GM18868 (cell line): ENCODE data around the gene DLL1.
"Not testable (repeated sequence)": the region's sequence is repeated elsewhere in the genome, so short reads cannot be mapped to it uniquely, and the experiment has no call there.

Experiments used
- ATAC-seq: cut with Tn5 transposase; IDR thresholded peaks from one replicate; pipeline ENCODE4 v1.9.1; 2021; ENCODE audit warnings: mild to moderate bottlenecking, moderate library complexity; ENCODE audit not compliant: unreplicated experiment

DLL1 gene

GRCh38 chr6:170269846-170270541 lies 20.9 kb downstream of the DLL1 start:
- no peak for ATAC-seq

- ATAC-seq = no peak
Measured at GRCh38 chr6:170269151-170269845, 21.6 kb downstream of the DLL1 start.

- ATAC-seq = no peak
Measured at GRCh38 chr6:170268216-170269129, 22.4 kb downstream of the DLL1 start.

- no peak for ATAC-seq
Measured at GRCh38 chr6:170267688-170268087, 23.2 kb downstream of the DLL1 start.

GRCh38 chr6:170266061-170266825 lies 24.6 kb downstream of the DLL1 start:
- no peak for ATAC-seq

- no peak for ATAC-seq
Measured at GRCh38 chr6:170265655-170266054, 25.2 kb downstream of the DLL1 start.

GRCh38 chr6:170264644-170265043 lies 26.2 kb downstream of the DLL1 start:
- not testable (repeated sequence) for ATAC-seq

- ATAC-seq = no peak
Measured at GRCh38 chr6:170264086-170264485, 26.8 kb downstream of the DLL1 start.

GRCh38 chr6:170263410-170263809 lies 27.5 kb downstream of the DLL1 start:
- no peak for ATAC-seq

- no peak for ATAC-seq
Measured at GRCh38 chr6:170262489-170263088, 28.3 kb downstream of the DLL1 start.

- ATAC-seq = no peak
Measured at GRCh38 chr6:170261643-170262488, 29.0 kb downstream of the DLL1 start.

GRCh38 chr6:170260686-170261085 lies 30.2 kb downstream of the DLL1 start:
- ATAC-seq = no peak

GRCh38 chr6:170259278-170259677 lies 31.6 kb downstream of the DLL1 start:
- ATAC-seq = no peak

- ATAC-seq = no peak
Measured at GRCh38 chr6:170258407-170258806, 32.5 kb downstream of the DLL1 start.

- no peak for ATAC-seq
Measured at GRCh38 chr6:170257376-170257775, 33.5 kb downstream of the DLL1 start.

GRCh38 chr6:170256641-170257040 lies 34.2 kb downstream of the DLL1 start:
- ATAC-seq = no peak

GRCh38 chr6:170255426-170256125 lies 35.3 kb downstream of the DLL1 start:
- no peak for ATAC-seq

- ATAC-seq = no peak
Measured at GRCh38 chr6:170254315-170255213, 36.3 kb downstream of the DLL1 start.
